NCI-H2196 treated with DMSO at 0.1 percent for 48 hours (cell line): ENCODE data around the gene LDLRAD3.

ENCODE experiments used
- DNase-seq: peaks from one replicate; lab custom pipeline; 2025; ENCODE audit not compliant: unreplicated experiment; lab: John Stamatoyannopoulos, UW

The LDLRAD3 gene

GRCh38 chr11:36229091-36229705 lies 285.3 kb downstream of the LDLRAD3 start:
- DNase-seq: no peak

GRCh38 chr11:36230779-36231699 lies 287.2 kb downstream of the LDLRAD3 start:
- DNase-seq: no peak

GRCh38 chr11:36233204-36233603 lies 289.3 kb downstream of the LDLRAD3 start:
- no peak for DNase-seq

- DNase-seq: no peak
Measured at GRCh38 chr11:36234825-36235224, 291.0 kb downstream of the LDLRAD3 start.

- no peak for DNase-seq
Measured at GRCh38 chr11:36235750-36236149, 291.9 kb downstream of the LDLRAD3 start.

GRCh38 chr11:36237391-36237790 lies 293.5 kb downstream of the LDLRAD3 start:
- no peak for DNase-seq

GRCh38 chr11:36238036-36238631 lies 294.3 kb downstream of the LDLRAD3 start:
- no peak for DNase-seq

GRCh38 chr11:36238881-36239280 lies 295.0 kb downstream of the LDLRAD3 start:
- DNase-seq: no peak

GRCh38 chr11:36239636-36240035 lies 295.8 kb downstream of the LDLRAD3 start:
- DNase-seq: no peak

GRCh38 chr11:36240173-36240572 lies 296.3 kb downstream of the LDLRAD3 start:
- DNase-seq: no peak

- DNase-seq: no peak
Measured at GRCh38 chr11:36240801-36241200, 296.9 kb downstream of the LDLRAD3 start.

- no peak for DNase-seq
Measured at GRCh38 chr11:36241497-36241896, 297.6 kb downstream of the LDLRAD3 start.

- DNase-seq: no peak
Measured at GRCh38 chr11:36243641-36244040, 299.8 kb downstream of the LDLRAD3 start.

- no peak for DNase-seq
Measured at GRCh38 chr11:36247493-36247892, 303.6 kb downstream of the LDLRAD3 start.

GRCh38 chr11:36248436-36248835 lies 304.6 kb downstream of the LDLRAD3 start:
- DNase-seq: no peak

- DNase-seq: no peak
Measured at GRCh38 chr11:36249246-36249645, 305.4 kb downstream of the LDLRAD3 start.

GRCh38 chr11:36251823-36252222 lies 308.0 kb downstream of the LDLRAD3 start:
- no peak for DNase-seq

- peak; percentile 24 for DNase-seq
Measured at GRCh38 chr11:36253238-36253637, 309.4 kb downstream of the LDLRAD3 start.

GRCh38 chr11:36254713-36255112 lies 310.9 kb downstream of the LDLRAD3 start:
- no peak for DNase-seq

GRCh38 chr11:36257351-36257750 lies 313.5 kb downstream of the LDLRAD3 start:
- no peak for DNase-seq

- peak; percentile 30 for DNase-seq
Measured at GRCh38 chr11:36258730-36259360, 315.0 kb downstream of the LDLRAD3 start.
